HG03175 (cell line): ENCODE results near the gene HOXA10.

ENCODE experiments used
- ATAC-seq: cut with Tn5 transposase; IDR thresholded peaks from one replicate; pipeline ENCODE4 v1.9.1; 2021; ENCODE audit warnings: mild to moderate bottlenecking, moderate library complexity; ENCODE audit not compliant: unreplicated experiment

Gene HOXA10

GRCh38 chr7:27157702-27158431 lies 16.3 kb downstream of the HOXA10 start:
- ATAC-seq, result no peak

- no peak for ATAC-seq
These were observed 17.0 kb downstream of the HOXA10 start for GRCh38 chr7:27156916-27157701.

GRCh38 chr7:27156508-27156898 lies 17.6 kb downstream of the HOXA10 start, which contains the start of gene HOXA7:
Gene HOXA7, minus strand, starts transcription at chr7:27156675. Its CDS starts 130 bp downstream, at chr7:27156545.
- ATAC-seq, result no peak

- ATAC-seq, result no peak
These were observed 18.2 kb downstream of the HOXA10 start for GRCh38 chr7:27155816-27156507.

GRCh38 chr7:27154901-27155815 lies 19.0 kb downstream of the HOXA10 start:
- ATAC-seq, result no peak

GRCh38 chr7:27154369-27154768 lies 19.8 kb downstream of the HOXA10 start:
- no peak for ATAC-seq

GRCh38 chr7:27153526-27153925 lies 20.6 kb downstream of the HOXA10 start:
- no peak for ATAC-seq

GRCh38 chr7:27152816-27153442 lies 21.2 kb downstream of the HOXA10 start:
- ATAC-seq, result no peak

GRCh38 chr7:27151931-27152815 lies 21.9 kb downstream of the HOXA10 start, which contains the start of gene HOXA3:
Gene HOXA3, minus strand, starts transcription at chr7:27152583. Its CDS starts 41,943 bp downstream, at chr7:27110640.
- no peak for ATAC-seq

GRCh38 chr7:27151341-27151930 lies 22.7 kb downstream of the HOXA10 start:
- no peak for ATAC-seq

GRCh38 chr7:27150568-27151340 lies 23.4 kb downstream of the HOXA10 start:
- peak; percentile 91 for ATAC-seq

- ATAC-seq, result no peak
These were observed 24.1 kb downstream of the HOXA10 start for GRCh38 chr7:27149842-27150567.

- ATAC-seq, result no peak
These were observed 25.1 kb downstream of the HOXA10 start for GRCh38 chr7:27148756-27149641.

GRCh38 chr7:27148031-27148755 lies 25.9 kb downstream of the HOXA10 start:
- no peak for ATAC-seq

- ATAC-seq, result no peak
These were observed 26.7 kb downstream of the HOXA10 start, which contains the start of gene HOXA6 for GRCh38 chr7:27147199-27148030. Gene HOXA6, minus strand, starts transcription at chr7:27147774. Its CDS starts 25 bp downstream, at chr7:27147749.
